ENCODE measurements around the gene SASH1.

DNA sequence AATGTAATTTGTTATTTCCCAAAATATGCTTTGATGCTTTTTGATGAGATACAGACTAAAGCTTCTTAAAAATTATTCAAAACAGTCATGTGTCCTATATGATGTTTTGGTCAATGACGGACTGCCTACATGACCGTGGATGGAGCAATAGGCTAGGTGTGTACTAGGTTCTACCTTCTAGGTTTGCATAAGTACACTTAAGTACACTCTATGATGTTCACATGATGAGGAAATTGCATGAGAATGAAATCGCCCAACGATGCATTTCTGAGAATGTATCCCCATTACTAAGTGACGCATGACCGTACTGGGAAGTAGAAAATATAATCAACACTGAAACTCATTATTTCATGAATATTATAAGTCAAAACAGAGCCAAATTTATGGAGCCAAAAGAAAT lies 252.9 kb downstream of the SASH1 start:
- TF ChIP-seq, protein P1, sequence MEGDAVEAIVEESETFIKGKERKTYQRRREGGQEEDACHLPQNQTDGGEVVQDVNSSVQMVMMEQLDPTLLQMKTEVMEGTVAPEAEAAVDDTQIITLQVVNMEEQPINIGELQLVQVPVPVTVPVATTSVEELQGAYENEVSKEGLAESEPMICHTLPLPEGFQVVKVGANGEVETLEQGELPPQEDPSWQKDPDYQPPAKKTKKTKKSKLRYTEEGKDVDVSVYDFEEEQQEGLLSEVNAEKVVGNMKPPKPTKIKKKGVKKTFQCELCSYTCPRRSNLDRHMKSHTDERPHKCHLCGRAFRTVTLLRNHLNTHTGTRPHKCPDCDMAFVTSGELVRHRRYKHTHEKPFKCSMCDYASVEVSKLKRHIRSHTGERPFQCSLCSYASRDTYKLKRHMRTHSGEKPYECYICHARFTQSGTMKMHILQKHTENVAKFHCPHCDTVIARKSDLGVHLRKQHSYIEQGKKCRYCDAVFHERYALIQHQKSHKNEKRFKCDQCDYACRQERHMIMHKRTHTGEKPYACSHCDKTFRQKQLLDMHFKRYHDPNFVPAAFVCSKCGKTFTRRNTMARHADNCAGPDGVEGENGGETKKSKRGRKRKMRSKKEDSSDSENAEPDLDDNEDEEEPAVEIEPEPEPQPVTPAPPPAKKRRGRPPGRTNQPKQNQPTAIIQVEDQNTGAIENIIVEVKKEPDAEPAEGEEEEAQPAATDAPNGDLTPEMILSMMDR (conservative IDR thresholded peaks at IDR 0.05; ENCODE audit: low read depth, low read length), result no peak
- no peak for TF ChIP-seq EZH2phosphoT487 (IDR thresholded peaks at IDR 0.05; ENCODE audit: borderline replicate concordance, low read length)
- TF ChIP-seq EZH2 (IDR thresholded peaks at IDR 0.05; ENCODE audit: low read length, unreplicated experiment), result no peak

Measured in PC-3 (cell line).